Neural crest cell (in vitro differentiated cells): ENCODE data around the gene ARHGAP22. TPM values are rescaled to one million over a fixed set of nuclear protein-coding genes. Genes with fewer than 3 reads are reported as not detected.

Source experiments
- DNase-seq: peaks from one replicate; pipeline ENCODE4 v3.0.0; 2021; ENCODE audit warnings: low read depth, mixed read lengths, low spot score
- H3K27ac Mint-ChIP-seq: one replicate; pipeline ENCODE4 v1.8.0; 2021; ENCODE audit warnings: mild to moderate bottlenecking, mixed read lengths; ENCODE audit not compliant: unreplicated experiment
- H3K27me3 Mint-ChIP-seq: 2 replicates; pipeline ENCODE4 v1.8.0; 2021; ENCODE audit warnings: low read depth, mild to moderate bottlenecking, mixed read lengths
- H3K36me3 Mint-ChIP-seq: 2 replicates; pipeline ENCODE4 v1.8.0; 2021; ENCODE audit warnings: low read depth, mild to moderate bottlenecking, mixed read lengths
- H3K4me1 Mint-ChIP-seq: 2 replicates; pipeline ENCODE4 v1.8.0; 2021; ENCODE audit warnings: mixed read lengths
- H3K4me3 Mint-ChIP-seq: one replicate; pipeline ENCODE4 v1.8.0; 2021; ENCODE audit warnings: mild to moderate bottlenecking, mixed read lengths
- H3K9me3 Mint-ChIP-seq: 2 replicates; pipeline ENCODE4 v1.8.0; 2021; ENCODE audit warnings: mixed read lengths
- total RNA-seq: library from RNA; stranded (reverse); gene quantifications from 2 replicates; pipeline ENCODE4 v1.2.1, GENCODE V29; 2021
- TF ChIP-seq, protein P1 (sequence below): fragments of 200-600 bp; sonication (generic); conservative IDR thresholded peaks from 2 replicates; pipeline ENCODE4 v1.5.0; 2021; ENCODE audit warnings: antibody characterized with exemption, mild to moderate bottlenecking

The ARHGAP22 gene
- total RNA-seq, 1 donor from 2014 or later, result 5.2 TPM

GRCh38 chr10:48623009-48623408 lies 18.1 kb upstream of the ARHGAP22 start:
- peaks cover 3% of the 10 kb centered on the region for H3K27me3 Mint-ChIP-seq
- H3K36me3 Mint-ChIP-seq, result no peaks in the 10 kb centered on the region
- H3K27ac Mint-ChIP-seq, result no peak overlapping the region
- peaks cover 7% of the 10 kb centered on the region for H3K9me3 Mint-ChIP-seq
- DNase-seq, result no peak
- no peak overlapping the region for H3K4me3 Mint-ChIP-seq
- no peaks in the 10 kb centered on the region for H3K4me1 Mint-ChIP-seq
- TF ChIP-seq, protein P1, sequence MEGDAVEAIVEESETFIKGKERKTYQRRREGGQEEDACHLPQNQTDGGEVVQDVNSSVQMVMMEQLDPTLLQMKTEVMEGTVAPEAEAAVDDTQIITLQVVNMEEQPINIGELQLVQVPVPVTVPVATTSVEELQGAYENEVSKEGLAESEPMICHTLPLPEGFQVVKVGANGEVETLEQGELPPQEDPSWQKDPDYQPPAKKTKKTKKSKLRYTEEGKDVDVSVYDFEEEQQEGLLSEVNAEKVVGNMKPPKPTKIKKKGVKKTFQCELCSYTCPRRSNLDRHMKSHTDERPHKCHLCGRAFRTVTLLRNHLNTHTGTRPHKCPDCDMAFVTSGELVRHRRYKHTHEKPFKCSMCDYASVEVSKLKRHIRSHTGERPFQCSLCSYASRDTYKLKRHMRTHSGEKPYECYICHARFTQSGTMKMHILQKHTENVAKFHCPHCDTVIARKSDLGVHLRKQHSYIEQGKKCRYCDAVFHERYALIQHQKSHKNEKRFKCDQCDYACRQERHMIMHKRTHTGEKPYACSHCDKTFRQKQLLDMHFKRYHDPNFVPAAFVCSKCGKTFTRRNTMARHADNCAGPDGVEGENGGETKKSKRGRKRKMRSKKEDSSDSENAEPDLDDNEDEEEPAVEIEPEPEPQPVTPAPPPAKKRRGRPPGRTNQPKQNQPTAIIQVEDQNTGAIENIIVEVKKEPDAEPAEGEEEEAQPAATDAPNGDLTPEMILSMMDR, result no peak

- DNase-seq, result no peak
- Mint-ChIP-seq H3K4me1 (no peaks in the 10 kb centered on the region), H3K9me3 (peaks cover 9% of the 10 kb centered on the region), H3K4me3 (no peak overlapping the region), H3K27me3 (peaks cover 5% of the 10 kb centered on the region), H3K27ac (no peak overlapping the region), H3K36me3 (no peaks in the 10 kb centered on the region)
- TF ChIP-seq, protein P1, result no peak
These were observed 15.8 kb upstream of the ARHGAP22 start for GRCh38 chr10:48620719-48621118.

- H3K9me3 Mint-ChIP-seq, result peaks cover 12% of the 10 kb centered on the region
- no peak overlapping the region for H3K4me3 Mint-ChIP-seq
- H3K36me3 Mint-ChIP-seq, result no peaks in the 10 kb centered on the region
- H3K4me1 Mint-ChIP-seq, result no peaks in the 10 kb centered on the region
- no peak for DNase-seq
- TF ChIP-seq, protein P1, result no peak
- no peak overlapping the region for H3K27ac Mint-ChIP-seq
- peaks cover 17% of the 10 kb centered on the region for H3K27me3 Mint-ChIP-seq
These were observed 11.6 kb upstream of the ARHGAP22 start for GRCh38 chr10:48616436-48616835.

DNA sequence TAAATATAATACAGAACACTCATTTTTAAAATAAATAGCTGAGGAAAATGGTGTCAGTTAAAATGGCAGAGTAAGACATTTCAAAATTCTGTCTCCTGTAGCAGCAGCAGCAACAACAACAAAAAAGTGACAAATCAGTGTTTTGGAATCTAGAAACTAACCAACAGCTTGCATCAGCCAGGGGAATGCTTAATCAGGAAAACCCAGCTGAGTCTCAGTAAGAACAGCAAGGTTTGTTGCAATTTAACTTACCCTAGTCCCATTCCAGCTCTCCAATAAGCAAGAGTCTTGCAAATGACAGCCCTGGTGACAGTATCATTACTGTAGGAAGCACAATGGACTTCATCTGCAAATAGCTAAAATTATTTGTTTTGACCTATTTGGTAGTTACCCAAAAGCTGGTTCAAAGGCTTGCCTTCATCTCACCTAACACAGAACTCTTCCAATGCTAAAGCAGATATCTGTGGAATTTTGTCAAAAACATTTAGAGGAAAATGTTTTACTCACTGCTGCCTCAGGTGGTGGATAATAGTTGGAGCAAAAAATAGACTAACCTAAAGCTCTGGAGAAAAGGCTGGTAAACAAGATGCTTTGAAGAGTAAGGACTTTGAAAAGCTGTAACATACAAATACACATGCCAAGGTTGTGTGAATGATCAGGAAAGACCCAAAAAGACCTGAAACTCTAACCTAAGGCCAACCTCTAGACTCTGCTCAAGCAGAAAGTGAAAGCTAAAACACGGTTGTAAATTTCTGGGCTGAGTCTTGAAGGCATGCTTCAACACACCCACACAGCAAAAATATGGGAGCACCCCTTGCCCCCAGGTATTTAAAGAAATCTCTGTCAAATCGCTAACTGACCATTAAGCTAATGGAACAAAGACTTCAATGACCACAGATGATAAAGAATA lies 9.9 kb upstream of the ARHGAP22 start:
- H3K9me3 Mint-ChIP-seq, result peaks cover 12% of the 10 kb centered on the region
- H3K27me3 Mint-ChIP-seq, result peaks cover 19% of the 10 kb centered on the region
- no peaks in the 10 kb centered on the region for H3K4me1 Mint-ChIP-seq
- TF ChIP-seq, protein P1, result peak; percentile 44
- no peaks in the 10 kb centered on the region for H3K36me3 Mint-ChIP-seq
- no peak for DNase-seq
- no peak overlapping the region for H3K4me3 Mint-ChIP-seq
- H3K27ac Mint-ChIP-seq, result no peak overlapping the region

GRCh38 chr10:48613016-48613415 lies 8.1 kb upstream of the ARHGAP22 start:
- peaks cover 12% of the 10 kb centered on the region for H3K9me3 Mint-ChIP-seq
- no peak overlapping the region for H3K4me3 Mint-ChIP-seq
- H3K4me1 Mint-ChIP-seq, result no peaks in the 10 kb centered on the region
- peaks cover 25% of the 10 kb centered on the region for H3K27me3 Mint-ChIP-seq
- H3K27ac Mint-ChIP-seq, result no peak overlapping the region
- TF ChIP-seq, protein P1, result no peak
- no peaks in the 10 kb centered on the region for H3K36me3 Mint-ChIP-seq
- DNase-seq, result no peak
